ENCODE measurements around the gene RRH.

Gene RRH

DNA sequence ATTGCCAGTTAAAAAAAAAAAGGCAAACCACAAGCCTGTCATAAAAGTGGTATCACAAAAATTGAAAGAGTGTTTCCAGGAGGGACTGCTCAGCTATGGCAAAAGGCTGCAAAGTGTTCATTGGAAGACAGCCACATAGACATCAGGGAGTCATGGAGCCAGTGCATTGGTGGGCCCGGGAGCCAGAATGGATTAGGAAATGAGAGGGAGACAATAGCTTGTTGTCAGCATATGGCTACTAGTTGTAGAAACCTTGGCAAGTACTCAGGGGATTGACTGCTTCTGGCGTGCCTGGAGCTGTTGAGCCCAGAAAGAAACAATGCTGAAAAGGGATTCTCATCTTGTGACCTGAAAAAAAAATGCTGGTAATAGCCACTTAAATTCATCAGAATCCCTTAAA is 7.2 kb upstream of the RRH start:
- peaks cover 0 to 14% (median 12%) of the 10 kb centered on the region in 4 donors for H3K4me1 ChIP-seq
- TF ChIP-seq, protein P1, sequence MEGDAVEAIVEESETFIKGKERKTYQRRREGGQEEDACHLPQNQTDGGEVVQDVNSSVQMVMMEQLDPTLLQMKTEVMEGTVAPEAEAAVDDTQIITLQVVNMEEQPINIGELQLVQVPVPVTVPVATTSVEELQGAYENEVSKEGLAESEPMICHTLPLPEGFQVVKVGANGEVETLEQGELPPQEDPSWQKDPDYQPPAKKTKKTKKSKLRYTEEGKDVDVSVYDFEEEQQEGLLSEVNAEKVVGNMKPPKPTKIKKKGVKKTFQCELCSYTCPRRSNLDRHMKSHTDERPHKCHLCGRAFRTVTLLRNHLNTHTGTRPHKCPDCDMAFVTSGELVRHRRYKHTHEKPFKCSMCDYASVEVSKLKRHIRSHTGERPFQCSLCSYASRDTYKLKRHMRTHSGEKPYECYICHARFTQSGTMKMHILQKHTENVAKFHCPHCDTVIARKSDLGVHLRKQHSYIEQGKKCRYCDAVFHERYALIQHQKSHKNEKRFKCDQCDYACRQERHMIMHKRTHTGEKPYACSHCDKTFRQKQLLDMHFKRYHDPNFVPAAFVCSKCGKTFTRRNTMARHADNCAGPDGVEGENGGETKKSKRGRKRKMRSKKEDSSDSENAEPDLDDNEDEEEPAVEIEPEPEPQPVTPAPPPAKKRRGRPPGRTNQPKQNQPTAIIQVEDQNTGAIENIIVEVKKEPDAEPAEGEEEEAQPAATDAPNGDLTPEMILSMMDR (IDR thresholded peaks at IDR 0.05), result no peak
- no peaks in the 10 kb centered on the region for H3K27me3 ChIP-seq
- no peak for DNase-seq
- H3K36me3 ChIP-seq, result peaks cover 13 to 42% (median 29%) of the 10 kb centered on the region in 3 donors
- no peak overlapping the region for H3K27ac ChIP-seq
- H3K4me3 ChIP-seq, result no peak overlapping the region
- intact Hi-C loops (cut with DNase I; ENCODE audit: low total_unique reads), result no loop called here
- H3K9me3 ChIP-seq, result no peaks in the 10 kb centered on the region

DNA sequence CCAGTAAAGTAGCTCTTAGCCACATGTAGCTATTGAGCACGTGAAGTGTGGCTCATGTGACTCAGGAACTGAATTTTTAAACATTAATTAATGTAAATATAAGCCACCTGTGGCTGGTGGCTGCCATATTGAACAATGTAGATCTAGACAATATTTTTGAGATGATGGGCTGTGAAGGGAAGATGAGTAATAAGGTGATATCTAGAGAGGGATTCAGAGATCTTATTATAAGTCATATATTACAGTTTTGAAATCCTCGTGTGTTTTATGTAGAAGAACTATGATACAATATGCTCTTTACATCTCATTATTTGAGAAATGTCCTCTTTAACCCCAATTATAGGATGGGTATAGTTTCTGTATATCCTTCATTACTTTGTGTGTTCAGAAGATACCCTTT is 6.6 kb upstream of the RRH start:
- H3K4me3 ChIP-seq, result no peak overlapping the region
- DNase-seq, result no peak
- peaks cover 13 to 42% (median 29%) of the 10 kb centered on the region in 3 donors for H3K36me3 ChIP-seq
- H3K9me3 ChIP-seq, result no peaks in the 10 kb centered on the region
- H3K27me3 ChIP-seq, result no peaks in the 10 kb centered on the region
- intact Hi-C loops (cut with DNase I; ENCODE audit: low total_unique reads), result no loop called here
- peaks cover 0 to 11% (median 10%) of the 10 kb centered on the region in 4 donors for H3K4me1 ChIP-seq
- no peak overlapping the region for H3K27ac ChIP-seq
- TF ChIP-seq, protein P1 (IDR thresholded peaks at IDR 0.05), result no peak

DNA sequence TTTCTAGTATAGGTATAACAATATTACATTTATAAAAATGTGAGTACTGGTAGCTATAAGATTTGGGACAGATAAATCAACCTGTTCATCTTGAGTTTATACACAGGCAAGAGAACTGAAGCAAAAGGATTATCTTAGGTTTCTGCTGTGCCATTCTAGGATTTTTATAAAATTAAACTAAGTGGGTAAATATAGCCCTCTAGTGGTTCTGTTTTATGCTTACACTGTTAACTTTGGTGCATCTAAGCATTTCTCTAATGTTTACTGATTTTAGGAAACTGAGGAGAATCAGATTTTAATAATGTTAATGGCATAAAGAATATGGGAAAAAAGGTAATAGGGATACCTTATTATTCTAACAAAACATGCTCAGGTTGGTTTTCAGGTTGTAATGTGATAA is 1.1 kb upstream of the RRH start:
- H3K4me3 ChIP-seq, result no peak overlapping the region
- H3K27ac ChIP-seq, result no peak overlapping the region
- H3K9me3 ChIP-seq, result no peaks in the 10 kb centered on the region
- H3K36me3 ChIP-seq, result peaks cover 13 to 33% (median 31%) of the 10 kb centered on the region in 3 donors
- DNase-seq, result no peak
- TF ChIP-seq, protein P1 (IDR thresholded peaks at IDR 0.05), result peak; percentile 47 to 51
- H3K4me1 ChIP-seq, result no peaks in the 10 kb centered on the region
- intact Hi-C loops (cut with DNase I; ENCODE audit: low total_unique reads), result no loop called here
- no peaks in the 10 kb centered on the region for H3K27me3 ChIP-seq

DNA sequence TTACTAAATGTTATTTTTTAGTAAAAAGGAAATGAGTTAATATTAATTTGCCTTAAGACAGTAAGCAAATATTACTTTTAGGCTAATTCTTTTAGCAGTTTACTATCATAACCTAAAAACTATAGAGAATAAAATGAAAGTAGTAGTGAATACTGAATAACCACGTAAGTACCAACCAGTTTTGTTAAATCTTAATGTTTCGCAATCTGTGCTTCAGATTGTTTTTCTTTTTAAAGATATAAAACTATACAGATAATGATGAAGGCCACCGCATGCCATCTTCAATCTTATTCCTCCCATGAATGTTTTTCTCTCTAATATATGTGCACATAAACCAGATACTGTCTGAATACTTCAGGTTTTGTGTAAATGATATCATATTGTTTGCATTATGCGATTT is 6.0 kb downstream of the RRH start:
- H3K36me3 ChIP-seq, result peaks cover 0 to 7% (median 5%) of the 10 kb centered on the region in 3 donors
- H3K4me1 ChIP-seq, result no peaks in the 10 kb centered on the region
- no peak overlapping the region for H3K27ac ChIP-seq
- DNase-seq, result no peak
- H3K9me3 ChIP-seq, result no peaks in the 10 kb centered on the region
- intact Hi-C loops (cut with DNase I; ENCODE audit: low total_unique reads), result no loop called here
- no peaks in the 10 kb centered on the region for H3K27me3 ChIP-seq
- H3K4me3 ChIP-seq, result no peak overlapping the region
- TF ChIP-seq, protein P1 (IDR thresholded peaks at IDR 0.05), result no peak

DNA sequence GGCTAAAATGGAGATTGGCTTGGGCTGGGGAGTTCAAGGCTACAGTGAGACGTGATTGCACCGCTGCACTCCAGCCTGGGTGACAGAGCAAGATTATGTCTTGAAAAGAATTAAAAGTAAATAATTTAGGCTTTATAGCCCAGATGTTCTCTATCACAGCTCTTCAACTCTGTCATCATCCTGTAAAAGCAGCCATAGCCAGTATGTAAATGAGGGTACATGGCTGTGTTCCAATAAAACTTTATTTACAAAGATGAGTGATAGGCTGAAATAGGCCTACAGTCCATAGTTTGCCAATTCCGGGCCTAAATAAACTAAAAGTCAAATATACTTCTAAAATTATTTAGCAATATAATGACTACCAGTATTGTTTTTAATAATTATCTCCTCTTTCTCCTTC is 9.2 kb downstream of the RRH start:
- H3K36me3 ChIP-seq, result peaks cover 0 to 7% (median 0%) of the 10 kb centered on the region in 3 donors
- H3K27ac ChIP-seq, result no peak overlapping the region
- H3K4me3 ChIP-seq, result no peak overlapping the region
- TF ChIP-seq, protein P1 (IDR thresholded peaks at IDR 0.05), result no peak
- H3K9me3 ChIP-seq, result no peaks in the 10 kb centered on the region
- H3K27me3 ChIP-seq, result no peaks in the 10 kb centered on the region
- DNase-seq, result no peak
- intact Hi-C loops (cut with DNase I; ENCODE audit: low total_unique reads), result no loop called here
- no peaks in the 10 kb centered on the region for H3K4me1 ChIP-seq

Data from tibial artery (tissue), 4 donors.